GM19324 (cell line): ENCODE measurements around the gene LCORL.
"Not testable (repeated sequence)": the region's sequence is repeated elsewhere in the genome, so short reads cannot be mapped to it uniquely, and the experiment has no call there.

Experiments
- ATAC-seq: cut with Tn5 transposase; IDR thresholded peaks from one replicate; pipeline ENCODE4 v1.9.1; 2021; ENCODE audit warnings: mild to moderate bottlenecking, moderate library complexity; ENCODE audit not compliant: unreplicated experiment, low FRiP score

Gene LCORL

GRCh38 chr4:17865866-17866363, 155.6 kb downstream of the LCORL start:
- no peak for ATAC-seq

GRCh38 chr4:17861906-17862305, 159.6 kb downstream of the LCORL start:
- ATAC-seq = not testable (repeated sequence)

- no peak for ATAC-seq
Measured at GRCh38 chr4:17859793-17860406, 161.7 kb downstream of the LCORL start.

- no peak for ATAC-seq
Measured at GRCh38 chr4:17854036-17854435, 167.5 kb downstream of the LCORL start.

GRCh38 chr4:17851959-17852358, 169.6 kb downstream of the LCORL start:
- no peak for ATAC-seq

- ATAC-seq = not testable (repeated sequence)
Measured at GRCh38 chr4:17850295-17850694, 171.3 kb downstream of the LCORL start.

- ATAC-seq = no peak
Measured at GRCh38 chr4:17846266-17846665, 175.3 kb downstream of the LCORL start.

- ATAC-seq = no peak
Measured at GRCh38 chr4:17823871-17824669, 197.5 kb downstream of the LCORL start.

- peak; percentile 59 for ATAC-seq
Measured at GRCh38 chr4:17817027-17817426, 204.5 kb downstream of the LCORL start.

- no peak for ATAC-seq
Measured at GRCh38 chr4:17816142-17816541, 205.4 kb downstream of the LCORL start.

GRCh38 chr4:17814140-17814539, 207.4 kb downstream of the LCORL start:
- ATAC-seq = no peak

- no peak for ATAC-seq
Measured at GRCh38 chr4:17812801-17813200, 208.8 kb downstream of the LCORL start.

- ATAC-seq = no peak
Measured at GRCh38 chr4:17812125-17812524, 209.4 kb downstream of the LCORL start.

GRCh38 chr4:17811078-17811603, 210.4 kb downstream of the LCORL start:
- ATAC-seq = peak; percentile 41

GRCh38 chr4:17810260-17811077, 211.1 kb downstream of the LCORL start, which contains the start of the genes DCAF16 and NCAPG:
TSS of gene DCAF16 (minus strand) at chr4:17810757. CDS start at chr4:17804141, 6,616 bp downstream.
TSS of gene NCAPG (plus strand) at chr4:17810979. CDS start at chr4:17811078, 99 bp downstream.
- ATAC-seq = peak; percentile 95

GRCh38 chr4:17809667-17810066, 211.9 kb downstream of the LCORL start:
- no peak for ATAC-seq

- ATAC-seq = no peak
Measured at GRCh38 chr4:17807446-17807845, 214.1 kb downstream of the LCORL start.

- ATAC-seq = no peak
Measured at GRCh38 chr4:17805580-17806155, 215.9 kb downstream of the LCORL start.

- no peak for ATAC-seq
Measured at GRCh38 chr4:17797808-17798207, 223.7 kb downstream of the LCORL start.

GRCh38 chr4:17794730-17795129, 226.8 kb downstream of the LCORL start:
- no peak for ATAC-seq
